Activated T-cell treated with anti-CD3 and anti-CD28 coated beads for 48 hours (primary cell): ENCODE results near the gene HGD.
A peak's percentile ranks its signal among the peaks of the same experiment; 100 is the strongest.
"Not testable (repeated sequence)": the region's sequence is repeated elsewhere in the genome, so short reads cannot be mapped to it uniquely, and the experiment has no call there.

ENCODE experiments used
- DNase-seq: peaks from one replicate; pipeline ENCODE4 v3.0.0-alpha.2; 2020; ENCODE audit warnings: low read depth

The HGD gene

DNA sequence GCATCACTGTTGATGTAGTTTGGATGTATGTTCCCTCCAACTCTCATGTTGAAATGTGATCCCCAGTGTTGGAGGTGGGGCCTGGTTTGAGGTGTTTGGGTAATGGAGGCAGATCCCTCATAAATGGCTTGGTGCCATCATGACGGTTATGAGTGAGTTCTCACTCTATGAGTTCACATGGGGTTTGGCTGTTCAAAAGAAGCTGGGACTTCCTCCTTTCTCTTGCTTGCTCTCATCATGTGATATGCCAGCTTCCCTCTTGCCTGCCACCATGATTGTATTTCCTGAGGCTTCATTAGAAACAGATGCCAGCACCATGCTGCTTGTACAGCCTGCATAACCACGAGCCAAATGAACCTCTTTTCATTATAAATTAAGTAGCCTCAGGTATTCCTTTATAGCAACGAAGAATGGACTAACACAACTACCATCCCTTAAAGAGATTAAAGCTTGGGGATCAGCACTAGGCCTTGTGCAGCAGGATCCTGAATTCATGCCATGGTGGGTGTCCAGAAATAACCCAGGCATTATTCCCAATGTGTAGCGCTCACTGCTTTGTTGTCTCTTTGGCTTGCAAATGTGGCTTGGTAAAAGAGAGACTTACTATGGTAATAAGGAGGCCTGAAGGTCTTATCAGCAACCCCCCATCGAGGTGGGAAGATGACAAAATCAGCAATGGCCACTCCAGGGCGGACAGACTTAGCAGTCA, 44.0 kb downstream of the HGD start:
- DNase-seq = no peak

GRCh38 chr3:120636795-120637401, 45.1 kb downstream of the HGD start:
- no peak for DNase-seq

DNA sequence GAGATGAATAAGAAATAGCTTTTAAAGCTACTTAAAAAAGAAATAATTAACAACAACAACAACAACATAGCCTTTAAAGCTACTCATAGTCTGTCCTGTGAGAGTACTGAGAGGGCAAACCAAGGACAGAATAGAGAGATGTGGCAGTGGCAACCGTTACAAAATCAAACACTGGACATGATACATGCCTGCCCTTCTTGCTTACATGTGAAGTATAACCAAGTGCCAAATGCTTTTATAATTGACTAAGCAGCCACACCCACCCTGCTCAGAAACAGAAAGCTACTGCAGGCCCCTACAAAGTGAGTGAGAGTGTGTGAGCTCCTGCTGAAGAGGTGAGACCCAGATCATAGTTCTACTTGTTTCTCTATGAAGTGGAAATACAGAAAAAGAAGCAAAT, 47.5 kb downstream of the HGD start:
- DNase-seq = no peak

DNA sequence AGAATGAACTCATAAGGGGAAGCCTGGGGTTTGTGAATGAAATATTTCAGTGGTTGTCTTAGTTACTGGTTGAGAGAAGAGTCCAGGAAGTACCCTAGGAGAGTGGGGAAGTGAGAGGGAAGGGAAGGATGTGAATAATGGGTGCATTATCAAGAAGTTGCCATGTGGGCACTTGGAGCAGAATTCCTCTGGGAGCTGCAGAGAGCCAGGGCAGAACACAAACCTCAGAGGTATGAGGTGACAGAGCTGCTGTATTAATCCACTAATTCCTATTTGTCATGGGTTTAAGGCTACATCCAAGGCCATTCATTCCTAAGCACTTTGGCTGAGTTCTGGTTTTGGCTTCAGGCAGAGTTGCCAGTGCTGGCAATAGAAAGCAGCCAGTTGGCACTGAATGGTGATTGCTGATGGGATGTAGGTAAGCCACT, 56.9 kb downstream of the HGD start:
- DNase-seq = no peak

GRCh38 chr3:120623727-120624093, 58.3 kb downstream of the HGD start:
- DNase-seq = no peak

- DNase-seq = peak; percentile 2
These were observed 58.9 kb downstream of the HGD start for GRCh38 chr3:120622870-120623726.

DNA sequence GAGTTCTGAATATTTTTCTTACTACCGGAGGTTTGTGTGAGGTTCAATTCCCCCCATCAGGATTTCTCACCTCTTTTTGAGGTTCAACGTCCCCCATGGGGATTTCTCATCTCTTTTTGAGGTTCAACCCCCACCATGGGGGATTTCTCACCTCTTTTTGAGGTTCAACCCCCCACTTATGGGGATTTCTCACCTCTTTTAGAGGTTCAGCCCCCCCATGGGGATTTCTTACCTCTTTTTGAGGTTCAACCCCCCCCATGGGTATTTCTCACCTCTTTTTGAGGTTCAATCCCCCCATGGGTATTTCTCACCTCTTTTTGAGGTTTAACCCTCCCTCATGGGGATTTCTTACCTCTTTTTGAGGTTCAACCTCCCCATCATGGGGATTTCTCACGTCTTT, 59.6 kb downstream of the HGD start:
- DNase-seq = no peak

DNA sequence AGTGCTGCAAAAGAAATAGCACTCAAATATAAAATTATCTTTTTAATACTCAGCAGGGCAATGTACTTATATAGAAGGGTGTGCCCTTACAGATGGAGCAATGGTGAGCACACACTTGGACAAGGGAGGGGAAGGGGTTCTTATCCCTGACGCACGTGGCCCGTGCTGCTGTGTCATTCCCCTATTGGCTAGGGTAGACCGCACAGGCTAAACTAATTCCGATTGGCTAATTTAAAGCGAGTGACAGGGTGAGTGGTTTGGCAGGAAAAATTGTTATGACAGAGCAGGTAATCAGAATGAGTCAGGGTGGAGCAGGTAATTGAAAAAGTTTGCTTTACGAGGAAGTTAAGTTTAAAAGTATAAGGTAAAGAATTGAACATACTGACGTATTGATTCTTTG, 65.3 kb downstream of the HGD start:
- not testable (repeated sequence) for DNase-seq

GRCh38 chr3:120615847-120616609, 66.0 kb downstream of the HGD start:
- no peak for DNase-seq

DNA sequence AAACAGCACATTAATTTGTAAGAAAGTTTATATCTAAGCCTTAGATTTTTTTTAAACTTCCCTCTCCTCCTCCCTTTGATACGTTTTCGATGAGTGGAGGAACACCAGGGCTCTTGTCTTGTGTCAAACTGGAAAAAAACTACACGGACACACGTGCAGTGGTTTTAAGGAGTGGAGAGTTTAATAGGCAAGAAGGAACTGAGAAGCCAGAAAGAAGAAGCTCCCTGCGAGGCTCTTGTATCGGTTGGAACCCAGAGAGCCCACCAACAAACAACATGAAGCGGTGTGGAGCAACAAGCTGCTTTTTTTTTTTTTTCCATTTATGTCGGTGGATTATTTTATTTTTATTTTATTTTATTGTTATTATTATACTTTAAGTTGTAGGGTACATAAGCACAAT, 67.3 kb downstream of the HGD start:
- DNase-seq = no peak

GRCh38 chr3:120608506-120608905, 73.5 kb downstream of the HGD start:
- DNase-seq = no peak

GRCh38 chr3:120604784-120605183, 77.3 kb downstream of the HGD start:
- no peak for DNase-seq

GRCh38 chr3:120604382-120604781, 77.7 kb downstream of the HGD start:
- DNase-seq = no peak

GRCh38 chr3:120602682-120603081, 79.4 kb downstream of the HGD start:
- no peak for DNase-seq

GRCh38 chr3:120601554-120601953, 80.5 kb downstream of the HGD start:
- DNase-seq = no peak

DNA sequence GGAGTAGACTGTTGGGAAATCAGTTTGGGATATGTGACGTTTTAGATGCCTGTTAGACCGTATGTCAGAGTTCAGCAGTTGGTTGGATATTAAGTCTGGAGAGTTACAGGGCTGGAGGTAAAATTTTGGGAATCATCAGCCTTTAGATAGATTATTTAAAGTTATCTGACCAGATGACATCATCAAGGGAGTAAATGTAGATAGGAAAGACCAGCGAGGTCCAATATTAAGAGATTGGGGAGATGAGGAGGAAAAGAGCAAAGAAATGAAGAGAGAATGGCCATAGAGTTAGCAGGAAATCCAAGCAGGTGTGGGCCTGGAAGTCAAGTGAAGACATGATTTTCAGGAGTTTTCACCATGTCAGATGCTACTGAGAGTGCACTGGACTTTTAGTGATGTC, 82.8 kb downstream of the HGD start:
- DNase-seq = no peak

GRCh38 chr3:120597445-120598049, 84.5 kb downstream of the HGD start:
- no peak for DNase-seq

DNA sequence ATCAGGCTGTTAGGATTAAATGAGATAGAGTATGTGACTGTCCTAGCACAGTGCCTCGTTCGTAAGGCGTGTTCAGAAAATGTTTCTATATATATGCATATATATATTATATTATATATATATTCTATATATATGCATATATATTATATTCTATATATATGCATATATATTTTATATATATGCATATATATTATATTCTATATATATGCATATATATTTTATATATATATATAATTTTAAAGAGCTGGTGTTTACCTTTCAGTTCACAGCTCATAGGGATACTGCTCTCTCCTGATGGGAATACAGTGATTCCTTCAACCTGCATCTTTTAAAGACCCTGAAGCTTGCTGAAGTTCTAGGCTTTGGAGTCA, 85.2 kb downstream of the HGD start:
- no peak for DNase-seq

- DNase-seq = peak; percentile 89
These were observed 85.8 kb downstream of the HGD start, which contains the start of gene NDUFB4 for GRCh38 chr3:120596116-120596852. Gene NDUFB4, plus strand, starts transcription at chr3:120596336. Its CDS starts 24 bp downstream, at chr3:120596360.

DNA sequence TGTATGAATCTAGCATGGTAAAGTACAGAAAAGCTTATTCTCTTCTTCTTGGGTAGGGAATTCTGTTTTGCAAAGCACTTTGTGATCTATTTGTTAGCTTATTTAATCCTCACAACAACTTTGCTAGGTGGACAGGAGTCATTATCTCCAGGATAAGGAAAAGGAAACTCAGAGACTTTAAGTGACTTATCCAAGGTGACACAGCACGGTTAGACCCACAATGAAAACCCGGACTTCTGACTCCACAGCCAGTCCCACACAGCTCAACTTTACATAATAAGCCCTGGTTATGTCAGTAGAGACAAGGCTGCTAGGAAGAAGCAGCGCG, 86.3 kb downstream of the HGD start:
- DNase-seq = no peak

DNA sequence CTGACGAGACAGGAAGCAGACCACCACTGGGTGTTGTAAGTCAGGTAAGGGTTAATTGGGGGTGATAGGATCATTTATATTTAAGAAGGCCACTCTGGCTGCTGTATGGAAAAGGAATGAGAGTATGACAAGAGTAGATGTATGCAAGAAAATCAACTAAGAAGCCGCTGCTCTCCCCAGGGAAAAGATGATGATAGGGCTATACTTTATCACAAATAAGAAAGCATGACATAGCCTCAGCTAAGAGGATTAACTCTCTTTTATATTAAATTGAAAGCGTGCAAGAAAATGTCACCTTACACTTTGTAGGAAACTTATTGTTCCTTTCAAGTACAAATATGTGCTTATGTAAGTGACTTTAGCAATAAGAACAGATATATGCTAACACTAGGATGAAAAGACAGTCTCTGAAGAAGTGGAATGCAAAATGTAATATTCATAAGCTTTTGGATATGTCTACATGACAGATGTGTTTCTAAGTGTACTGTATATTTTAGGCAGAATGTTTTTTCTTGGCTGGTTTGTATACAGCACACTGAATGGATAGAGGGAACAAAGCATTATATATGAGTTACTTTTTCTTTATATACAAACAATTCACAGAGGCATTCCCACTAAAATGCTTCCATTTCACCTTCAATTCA, 94.6 kb downstream of the HGD start:
- DNase-seq = no peak
